K562 (cell line): ENCODE results near the gene XAB2. TPM values are rescaled to one million over a fixed set of nuclear protein-coding genes. Genes with fewer than 3 reads are reported as not detected.

Source experiments
- ATAC-seq: fragments of 200-7000 bp; cut with Tn5 transposase; 3 replicates; pipeline ENCODE4 v1.9.1; 2020; ENCODE audit warnings: moderate library complexity
- BruUV-seq: library from RNA; stranded (reverse); fragments of 400-500 nt; replicated peaks from 2 replicates; lab custom pipeline; 2021; lab: Mats Ljungman, UMichigan
- CTCF ChIA-PET: fragments of 300-600 bp; formaldehyde crosslinking; extraction: SDS; loops from one replicate; lab custom pipeline; 2021; ENCODE audit warnings: low intra/inter-chr PET ratio; lab: Yijun Ruan, JAX
- POLR2A ChIA-PET: fragments of 300-600, 350-650 bp; sonication (Branson Sonifier 250); formaldehyde crosslinking; extraction: SDS; loops from one replicate; lab custom pipeline; 2021; ENCODE audit warnings: antibody characterized with exemption, inconsistent platforms; lab: Yijun Ruan, JAX
- DNase-seq, 4 experiments: peaks; one replicate each; pipeline versions ENCODE4 v3.0.0 to v3.0.0-alpha.2; 2011 to 2018; ENCODE audit warnings: low spot score in 3 of 4, mixed read lengths in 3 of 4; ENCODE audit errors: extremely low read depth in 1 of 4
- FAIRE-seq: peaks from 2 replicates; lab custom pipeline; 2011; peaks lifted over from hg19 to GRCh38; lab: Jason Lieb, UNC
- H2AFZ ChIP-seq: 2 replicates; pipeline ENCODE4 v1.6.0; 2011; ENCODE audit warnings: low read depth, low read length, control low read depth, inconsistent platforms
- H3K27ac ChIP-seq: fragments of 200-600 bp; 3 replicates; pipeline ENCODE4 v1.8.0; 2011; ENCODE audit warnings: low read depth, mild to moderate bottlenecking, control low read depth, inconsistent platforms, low read length, moderate library complexity, mixed read lengths; ENCODE audit errors: extremely low read depth
- H3K27me3 ChIP-seq, 2 experiments: fragments of 300-600 bp in 1 of 2; 2 replicates in 1 of 2; 3 replicates in 1 of 2; pipeline versions ENCODE4 v1.6.0 to v1.8.0; 2011; ENCODE audit warnings: inconsistent platforms in 2 of 2, low read length in 2 of 2, mild to moderate bottlenecking in 1 of 2, mixed read lengths in 1 of 2, moderate library complexity in 1 of 2; ENCODE audit not compliant: control insufficient read depth in 2 of 2, insufficient read depth in 2 of 2
- H3K36me3 ChIP-seq: fragments of 300-600 bp; 3 replicates; pipeline ENCODE4 v1.8.0; 2011; ENCODE audit warnings: mild to moderate bottlenecking, low read length, inconsistent platforms; ENCODE audit not compliant: control insufficient read depth, insufficient read depth
- H3K4me1 ChIP-seq, 2 experiments: fragments of 200-600 bp in 1 of 2; replicated peaks in 1 of 2; 2 replicates in 1 of 2; 3 replicates in 1 of 2; pipeline versions ENCODE4 v1.5.1 to v1.8.0; 2011; ENCODE audit warnings: inconsistent platforms in 2 of 2, low read length in 2 of 2, mild to moderate bottlenecking in 1 of 2, mixed read lengths in 1 of 2, moderate library complexity in 1 of 2; ENCODE audit not compliant: control insufficient read depth in 2 of 2, insufficient read depth in 2 of 2
- H3K4me2 ChIP-seq: 2 replicates; pipeline ENCODE4 v1.6.1; 2011; ENCODE audit warnings: low read length, control low read depth, inconsistent platforms, mixed read lengths; ENCODE audit not compliant: insufficient read depth
- H3K4me3 ChIP-seq: fragments of 200-600 bp; sonication (generic), shearing (Covaris generic); 2 replicates; pipeline ENCODE4 v1.5.1; 2016; ENCODE audit warnings: control low read depth, inconsistent platforms
- H3K79me2 ChIP-seq: fragments of 200-600 bp; 3 replicates; pipeline ENCODE4 v1.8.0; 2011; ENCODE audit warnings: low read length, inconsistent platforms; ENCODE audit not compliant: control insufficient read depth, insufficient read depth
- H3K9ac ChIP-seq, 2 experiments: 2 replicates each; pipeline versions ENCODE4 v1.6.0 to v1.6.1; 2011; ENCODE audit warnings: low read depth in 2 of 2, low read length in 2 of 2, control low read depth in 1 of 2, inconsistent platforms in 1 of 2, mild to moderate bottlenecking in 1 of 2, mixed read lengths in 1 of 2; ENCODE audit not compliant: insufficient read depth in 1 of 2
- H3K9me1 ChIP-seq: one replicate; pipeline ENCODE4 v1.6.0; 2011; ENCODE audit warnings: inconsistent platforms, mild to moderate bottlenecking, low read length, moderate library complexity; ENCODE audit not compliant: control insufficient read depth, insufficient read depth
- H3K9me3 ChIP-seq: replicated peaks from 2 replicates; pipeline ENCODE4 v1.5.1; 2011; ENCODE audit warnings: low read depth, low read length, inconsistent platforms; ENCODE audit not compliant: control insufficient read depth, insufficient read depth
- H4K20me1 ChIP-seq: replicated peaks from 2 replicates; pipeline ENCODE4 v1.6.1; 2011; ENCODE audit warnings: low read length, inconsistent platforms, mixed read lengths; ENCODE audit not compliant: control insufficient read depth, insufficient read depth
- ADNP ChIP-seq: fragments of 200-800 bp; sonication (Bioruptor generic); IDR thresholded peaks from 2 replicates; pipeline ENCODE4 v1.6.1; 2016; ENCODE audit warnings: missing genetic modification characterization, missing compliant biosample characterization
- BRD9 ChIP-seq: fragments of 450-650 bp; IDR thresholded peaks from 2 replicates; pipeline ENCODE4 v1.6.1; 2018; ENCODE audit warnings: low read depth; ENCODE audit not compliant: partially characterized antibody
- CTBP1 ChIP-seq: fragments of 450-650 bp; IDR thresholded peaks from 2 replicates; pipeline ENCODE4 v1.6.1; 2016; ENCODE audit warnings: borderline replicate concordance
- DNMT1 ChIP-seq: fragments of 450-650 bp; IDR thresholded peaks from 2 replicates; pipeline ENCODE4 v1.6.1; 2016; ENCODE audit warnings: antibody characterized with exemption, mild to moderate bottlenecking
- KDM2B ChIP-seq: fragments of 250-450 bp; sonication (Bioruptor Pico); IDR thresholded peaks from 2 replicates; pipeline ENCODE4 v1.8.0; 2021; ENCODE audit warnings: mild to moderate bottlenecking, moderate library complexity
- KLF10 ChIP-seq: fragments of 250-450 bp; sonication (Bioruptor Pico); IDR thresholded peaks from 2 replicates; pipeline ENCODE4 v1.6.1; 2021; ENCODE audit warnings: matching md5 sums
- NFYB ChIP-seq: IDR thresholded peaks from 2 replicates; pipeline ENCODE4 v1.6.1; 2011; ENCODE audit warnings: mild to moderate bottlenecking, moderate library complexity; ENCODE audit not compliant: insufficient read length; ENCODE audit errors: extremely low read depth
- SRF ChIP-seq, 2 experiments: fragments of 250-450, 450-650 bp in 1 of 2; sonication (Bioruptor Pico) in 1 of 2; sonication (generic) in 1 of 2; formaldehyde crosslinking; IDR thresholded peaks; 2 replicates each; pipeline versions ENCODE4 v1.5.0 to v1.5.1; 2020 to 2022; ENCODE audit warnings: mild to moderate bottlenecking in 1 of 2, missing genetic modification reagents in 1 of 2
- STAT5A ChIP-seq: IDR thresholded peaks from 2 replicates; pipeline ENCODE4 v1.6.1; 2012; ENCODE audit warnings: low read length, inconsistent platforms, borderline replicate concordance
- TAF15 ChIP-seq: fragments of 200-400 bp; formaldehyde crosslinking; IDR thresholded peaks from 2 replicates; pipeline ENCODE4 v1.6.1; 2017; ENCODE audit warnings: mild to moderate bottlenecking, low read depth, low read length, moderate library complexity
- TAL1 ChIP-seq: fragments of 450-650 bp; IDR thresholded peaks from 2 replicates; pipeline ENCODE4 v1.6.1; 2016; ENCODE audit warnings: mild to moderate bottlenecking
- TARDBP ChIP-seq: fragments of 450-650 bp; IDR thresholded peaks from 2 replicates; pipeline ENCODE4 v1.6.1; 2016
- TFAM ChIP-seq: fragments of 250-450 bp; sonication (Bioruptor Pico); conservative IDR thresholded peaks from 2 replicates; pipeline ENCODE4 v1.5.0; 2021; ENCODE audit warnings: mild to moderate bottlenecking, moderate library complexity
- U2AF1 ChIP-seq: fragments of 200-400 bp; formaldehyde crosslinking; optimal IDR thresholded peaks from 2 replicates; pipeline ENCODE3; 2017; ENCODE audit warnings: mild to moderate bottlenecking, low read depth, low read length, moderate library complexity
- ZBED1 ChIP-seq: IDR thresholded peaks from 2 replicates; pipeline ENCODE4 v1.6.1; 2014
- ZNF444 ChIP-seq: fragments of 250-450 bp; sonication (Bioruptor Pico); IDR thresholded peaks from 2 replicates; pipeline ENCODE4 v1.4.0; 2020; ENCODE audit warnings: mild to moderate bottlenecking, moderate library complexity
- ZNF717 ChIP-seq: fragments of 250-450 bp; sonication (Bioruptor Pico); IDR thresholded peaks from 2 replicates; pipeline ENCODE4 v1.5.0; 2021
- ZNF830 ChIP-seq: fragments of 250-450 bp; sonication (Bioruptor Pico); IDR thresholded peaks from 2 replicates; pipeline ENCODE4 v1.5.0; 2021; ENCODE audit warnings: mild to moderate bottlenecking
- WGBS: fragments of 100-300 bp; shearing (Covaris generic); methylation state at CpG from one replicate; pipeline ENCODE4 v1.1.6; 2016; ENCODE audit warnings: low coverage, mixed read lengths; ENCODE audit not compliant: insufficient coverage; ENCODE audit errors: missing lambda C conversion rate; 5-methylcytosine and 5-hydroxymethylcytosine counted together
- in situ Hi-C: fragments of 300-500 bp; cut with MboI; formaldehyde crosslinking; loops from 4 replicates; pipeline ENCODE4 v1.15.0; 2018; ENCODE audit warnings: inconsistent platforms, mixed read lengths
- intact Hi-C: fragments of 100-400 bp; cut with micrococcal nuclease; formaldehyde crosslinking; loops from 2 replicates; pipeline ENCODE4 v1.14.2; 2022
- polyA plus RNA-seq, 8 experiments: library from polyadenylated mRNA; depleted of rRNA in 4 of 8; stranded (reverse) in 5 of 8; unstranded in 3 of 8; fragments of >200 nt; fragmentation: Nextera tagmentation in 2 of 8; fragmentation: Illumina TruSeq in 1 of 8; extraction: Ambion mirVana in 2 of 8; extraction: Trizol in 1 of 8; gene quantifications; 2 replicates each; pipeline versions ENCODE4 v1.2.1 to v1.2.3, GENCODE V29; 2011 to 2014; ENCODE audit warnings: inconsistent platforms in 1 of 8, missing spikeins in 1 of 8
- total RNA-seq, 7 experiments: library from RNA; depleted of rRNA in 6 of 7; stranded (reverse); fragments of >200 nt in 6 of 7; fragmentation: Illumina TruSeq in 2 of 7; extraction: Trizol in 2 of 7; gene quantifications; 2 replicates each; pipeline versions ENCODE4 v1.2.1 to v1.2.3, GENCODE V29; 2011 to 2021; ENCODE audit warnings: low replicate concordance in 1 of 7
- TF ChIP-seq, protein P1 (sequence below): sonication (generic); formaldehyde crosslinking; IDR thresholded peaks from 2 replicates; pipeline ENCODE4 v1.8.0; 2022; ENCODE audit warnings: mild to moderate bottlenecking, missing genetic modification reagents
- TF ChIP-seq, protein P2 (sequence below): fragments of 250-450 bp; sonication (Bioruptor Pico); IDR thresholded peaks from 2 replicates; pipeline ENCODE4 v1.8.0; 2022; ENCODE audit warnings: inconsistent platforms

The XAB2 gene
- total and polyA plus RNA-seq, 9 of the 15 experiments (the other 6 are each of a cell fraction or from before 2014, with no cell fraction given), result 0.21 to 58.3 (median 20.0) TPM

DNA sequence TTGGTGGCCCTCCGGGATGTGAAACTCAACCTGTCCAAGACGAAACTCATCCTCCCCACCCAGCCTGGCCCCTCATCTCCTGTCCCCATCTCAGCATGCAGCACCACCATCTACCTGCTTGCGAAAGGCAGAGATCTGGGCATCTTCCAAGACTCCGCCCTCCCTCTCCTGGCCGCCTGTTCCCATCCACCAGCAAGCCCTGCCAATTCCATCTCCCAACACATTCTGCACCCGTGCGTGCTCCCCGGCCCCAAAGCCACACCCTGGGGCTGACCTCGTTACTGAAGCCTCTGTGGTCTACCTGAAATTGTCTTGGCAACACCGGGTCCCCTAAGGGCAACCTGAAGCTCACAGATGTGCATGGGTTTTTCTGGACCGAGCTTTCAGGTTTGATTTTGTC, 46.9 kb downstream of the XAB2 start:
- no peak for FAIRE-seq
- no peak overlapping the region for H3K9ac ChIP-seq
- intact Hi-C loops, result no loop called here
- no peak overlapping the region for H3K4me3 ChIP-seq
- ATAC-seq, result no peak
- no peak overlapping the region for H3K4me2 ChIP-seq
- no peak for TF ChIP-seq ZNF830 (CRISPR knock-in tag)
- TF ChIP-seq KLF10 (CRISPR knock-in tag), result no peak
- TF ChIP-seq, protein P1, sequence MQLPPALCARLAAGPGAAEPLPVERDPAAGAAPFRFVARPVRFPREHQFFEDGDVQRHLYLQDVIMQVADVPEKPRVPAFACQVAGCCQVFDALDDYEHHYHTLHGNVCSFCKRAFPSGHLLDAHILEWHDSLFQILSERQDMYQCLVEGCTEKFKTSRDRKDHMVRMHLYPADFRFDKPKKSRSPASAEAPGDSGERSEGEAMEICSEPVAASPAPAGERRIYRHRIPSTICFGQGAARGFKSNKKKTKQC, result no peak
- no peak for TF ChIP-seq CTBP1
- no peak for TF ChIP-seq ADNP (tag)
- no peak for TF ChIP-seq BRD9
- TF ChIP-seq STAT5A, result no peak
- TF ChIP-seq ZNF444 (CRISPR knock-in tag), result no peak
- no peak for TF ChIP-seq SRF (CRISPR knock-in tag; IDR thresholded peaks at IDR 0.05)
- TF ChIP-seq TAF15, result no peak
- no peak for TF ChIP-seq TAL1
- no peak for TF ChIP-seq KDM2B (CRISPR knock-in tag)
- no peak for TF ChIP-seq TARDBP
- TF ChIP-seq, protein P2, sequence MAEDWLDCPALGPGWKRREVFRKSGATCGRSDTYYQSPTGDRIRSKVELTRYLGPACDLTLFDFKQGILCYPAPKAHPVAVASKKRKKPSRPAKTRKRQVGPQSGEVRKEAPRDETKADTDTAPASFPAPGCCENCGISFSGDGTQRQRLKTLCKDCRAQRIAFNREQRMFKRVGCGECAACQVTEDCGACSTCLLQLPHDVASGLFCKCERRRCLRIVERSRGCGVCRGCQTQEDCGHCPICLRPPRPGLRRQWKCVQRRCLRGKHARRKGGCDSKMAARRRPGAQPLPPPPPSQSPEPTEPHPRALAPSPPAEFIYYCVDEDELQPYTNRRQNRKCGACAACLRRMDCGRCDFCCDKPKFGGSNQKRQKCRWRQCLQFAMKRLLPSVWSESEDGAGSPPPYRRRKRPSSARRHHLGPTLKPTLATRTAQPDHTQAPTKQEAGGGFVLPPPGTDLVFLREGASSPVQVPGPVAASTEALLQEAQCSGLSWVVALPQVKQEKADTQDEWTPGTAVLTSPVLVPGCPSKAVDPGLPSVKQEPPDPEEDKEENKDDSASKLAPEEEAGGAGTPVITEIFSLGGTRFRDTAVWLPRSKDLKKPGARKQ (CRISPR knock-in tag), result no peak
- no peak for TF ChIP-seq NFYB
- TF ChIP-seq U2AF1, result no peak
- no peak for TF ChIP-seq ZNF717 (CRISPR knock-in tag)
- TF ChIP-seq DNMT1, result no peak
- TF ChIP-seq TFAM (CRISPR knock-in tag), result no peak
- TF ChIP-seq ZBED1, result no peak
- peaks cover 8 to 40% of the 10 kb centered on the region in 2 experiments; a peak in 4 of 5 replicates for H3K27me3 ChIP-seq
- no peak overlapping the region for H2AFZ ChIP-seq
- H4K20me1 ChIP-seq, result no peaks in the 10 kb centered on the region
- WGBS, result 2% methylated on average over 11 of the region's 11 CpGs
- in situ Hi-C loops, result no loop called here
- no peak for DNase-seq
- H3K36me3 ChIP-seq, result no peaks in the 10 kb centered on the region
- H3K9me3 ChIP-seq, result no peaks in the 10 kb centered on the region
- H3K4me1 ChIP-seq, result peaks cover 3 to 8% of the 10 kb centered on the region in 2 experiments; a peak in 2 of 5 replicates
- H3K27ac ChIP-seq, result no peak overlapping the region
- POLR2A ChIA-PET, result interaction anchor here (1.5 kb wide), 1 partner anchor 9 kb away, joined by 5 read pairs; no protein-coding TSS in a partner anchor
- no peaks in the 10 kb centered on the region for H3K79me2 ChIP-seq
- no TSS peak for BruUV-seq
- no peaks in the 10 kb centered on the region for H3K9me1 ChIP-seq
- CTCF ChIA-PET, result no interaction called here
